GM21528 (cell line): Measurements from ENCODE around the gene LAMA1.

Source experiments
- ATAC-seq: cut with Tn5 transposase; IDR thresholded peaks from one replicate; pipeline ENCODE4 v1.9.1; 2021; ENCODE audit warnings: mild to moderate bottlenecking, moderate library complexity; ENCODE audit not compliant: unreplicated experiment, low FRiP score

The LAMA1 gene

GRCh38 chr18:7002107-7002506, 115.5 kb downstream of the LAMA1 start:
- no peak for ATAC-seq

GRCh38 chr18:7000484-7001096, 117.0 kb downstream of the LAMA1 start:
- ATAC-seq: no peak

- ATAC-seq: no peak
These were observed 119.8 kb downstream of the LAMA1 start for GRCh38 chr18:6997808-6998207.

GRCh38 chr18:6994771-6995430, 122.7 kb downstream of the LAMA1 start:
- no peak for ATAC-seq

GRCh38 chr18:6994056-6994770, 123.4 kb downstream of the LAMA1 start:
- no peak for ATAC-seq

- ATAC-seq: no peak
These were observed 124.8 kb downstream of the LAMA1 start for GRCh38 chr18:6992761-6993160.

- no peak for ATAC-seq
These were observed 134.2 kb downstream of the LAMA1 start for GRCh38 chr18:6983366-6983765.

GRCh38 chr18:6982398-6982797, 135.2 kb downstream of the LAMA1 start:
- no peak for ATAC-seq

- ATAC-seq: no peak
These were observed 137.2 kb downstream of the LAMA1 start for GRCh38 chr18:6980363-6980762.

GRCh38 chr18:6979954-6980353, 137.6 kb downstream of the LAMA1 start:
- no peak for ATAC-seq

- no peak for ATAC-seq
These were observed 140.7 kb downstream of the LAMA1 start for GRCh38 chr18:6976935-6977334.

GRCh38 chr18:6975084-6975483, 142.5 kb downstream of the LAMA1 start:
- ATAC-seq: no peak

GRCh38 chr18:6971823-6972478, 145.6 kb downstream of the LAMA1 start:
- ATAC-seq: no peak

- ATAC-seq: no peak
These were observed 154.0 kb downstream of the LAMA1 start for GRCh38 chr18:6963452-6964097.

GRCh38 chr18:6962571-6963451, 154.8 kb downstream of the LAMA1 start:
- no peak for ATAC-seq

GRCh38 chr18:6961331-6961730, 156.3 kb downstream of the LAMA1 start:
- ATAC-seq: no peak

- ATAC-seq: no peak
These were observed 156.9 kb downstream of the LAMA1 start for GRCh38 chr18:6960656-6961055.

- ATAC-seq: no peak
These were observed 157.5 kb downstream of the LAMA1 start for GRCh38 chr18:6960124-6960523.

- ATAC-seq: no peak
These were observed 158.5 kb downstream of the LAMA1 start for GRCh38 chr18:6959110-6959509.

GRCh38 chr18:6956999-6957398, 160.6 kb downstream of the LAMA1 start:
- no peak for ATAC-seq
